GM12878 (cell line): Measurements from ENCODE around the gene DCDC1. TPM values are rescaled to one million over a fixed set of nuclear protein-coding genes. Genes with fewer than 3 reads are reported as not detected.

Experiments used
- ATAC-seq: fragments of 200-7000 bp; cut with Tn5 transposase; 3 replicates; pipeline ENCODE4 v1.9.1; 2020; ENCODE audit warnings: mild to moderate bottlenecking, moderate library complexity
- BruUV-seq: library from RNA; stranded (reverse); fragments of 400-500 nt; replicated peaks from 2 replicates; lab custom pipeline; 2021; lab: Mats Ljungman, UMichigan
- CTCF ChIA-PET: fragments of 300-600 bp; sonication (Branson Sonifier 250); formaldehyde crosslinking; extraction: SDS; loops from one replicate; lab custom pipeline; 2021; ENCODE audit warnings: inconsistent platforms; lab: Yijun Ruan, JAX
- POLR2A ChIA-PET: fragments of 350-600 bp; formaldehyde crosslinking; extraction: SDS; loops from one replicate; lab custom pipeline; 2021; ENCODE audit warnings: inconsistent platforms; lab: Charles Lee
- RAD21 ChIA-PET: fragments of 300-600 bp; sonication (Branson Sonifier 250); formaldehyde crosslinking; loops from one replicate; lab custom pipeline; 2023; ENCODE audit warnings: antibody characterized with exemption; ENCODE audit not compliant: unreplicated experiment; lab: Charles Lee
- SMC1A ChIA-PET: fragments of 300-600 bp; sonication (Branson Sonifier 250); formaldehyde crosslinking; loops from one replicate; lab custom pipeline; 2023; ENCODE audit not compliant: unreplicated experiment, uncharacterized antibody; lab: Charles Lee
- DNase-seq: peaks from one replicate; pipeline ENCODE4 v3.0.0-alpha.2; 2011; ENCODE audit warnings: low read depth, low spot score
- FAIRE-seq: peaks from 3 replicates; lab custom pipeline; 2011; peaks lifted over from hg19 to GRCh38; lab: Jason Lieb, UNC
- H2AFZ ChIP-seq: 2 replicates; pipeline ENCODE4 v1.6.0; 2011; ENCODE audit warnings: low read depth, low read length, control low read depth; ENCODE audit not compliant: control insufficient read depth
- H3K27ac ChIP-seq: 2 replicates; pipeline ENCODE4 v1.5.1; 2011; ENCODE audit warnings: control low read depth; ENCODE audit not compliant: control insufficient read depth, insufficient read depth
- H3K27me3 ChIP-seq, 2 experiments: replicated peaks in 1 of 2; 2 replicates each; pipeline versions ENCODE4 v1.6.0 to v1.6.1; 2011; ENCODE audit warnings: low read length in 1 of 2; ENCODE audit not compliant: control insufficient read depth in 2 of 2, insufficient read depth in 2 of 2
- H3K36me3 ChIP-seq, 2 experiments: 2 replicates each; pipeline ENCODE4 v1.5.1; 2011; ENCODE audit warnings: low read length in 1 of 2; ENCODE audit not compliant: control insufficient read depth in 2 of 2, insufficient read depth in 2 of 2
- H3K4me1 ChIP-seq: 2 replicates; pipeline ENCODE4 v1.6.1; 2011; ENCODE audit warnings: mild to moderate bottlenecking, low read length, moderate library complexity, mixed read lengths; ENCODE audit not compliant: control insufficient read depth, insufficient read depth
- H3K4me2 ChIP-seq: 2 replicates; pipeline ENCODE4 v1.6.0; 2011; ENCODE audit warnings: control low read depth; ENCODE audit not compliant: control insufficient read depth, insufficient read depth
- H3K4me3 ChIP-seq: fragments of 200-600 bp; sonication (generic); 2 replicates; pipeline ENCODE4 v1.5.1; 2016
- H3K79me2 ChIP-seq: 2 replicates; pipeline ENCODE4 v1.6.0; 2011; ENCODE audit warnings: low read length; ENCODE audit not compliant: control insufficient read depth, insufficient read depth
- H3K9ac ChIP-seq: 2 replicates; pipeline ENCODE4 v1.8.0; 2011; ENCODE audit warnings: low read length, control low read depth, mixed read lengths; ENCODE audit not compliant: control insufficient read depth, insufficient read depth
- H3K9me3 ChIP-seq: replicated peaks from 3 replicates; pipeline ENCODE4 v1.5.1; 2011; ENCODE audit warnings: mild to moderate bottlenecking, low read length; ENCODE audit not compliant: control insufficient read depth, insufficient read depth
- H4K20me1 ChIP-seq: 2 replicates; pipeline ENCODE4 v1.6.0; 2011; ENCODE audit not compliant: control insufficient read depth, insufficient read depth
- BCL11A ChIP-seq: IDR thresholded peaks from 2 replicates; pipeline ENCODE4 v1.6.1; 2011; ENCODE audit warnings: low read depth, low read length
- CEBPB ChIP-seq, 2 experiments: fragments of 150-350 bp in 1 of 2; IDR thresholded peaks; 2 replicates each; pipeline ENCODE4 v1.6.1; 2012 to 2014; ENCODE audit warnings: low read depth in 2 of 2, low read length in 2 of 2, borderline replicate concordance in 1 of 2, inconsistent platforms in 1 of 2
- CHD2 ChIP-seq: IDR thresholded peaks from 2 replicates; pipeline ENCODE4 v1.6.1; 2011; ENCODE audit warnings: low read depth, low read length, improper control_type of control experiment, borderline replicate concordance
- E2F8 ChIP-seq: fragments of 450-650 bp; IDR thresholded peaks from 2 replicates; pipeline ENCODE4 v1.6.1; 2018; ENCODE audit warnings: mild to moderate bottlenecking, low read depth, moderate library complexity; ENCODE audit not compliant: partially characterized antibody
- FOXM1 ChIP-seq: IDR thresholded peaks from 2 replicates; pipeline ENCODE4 v1.6.1; 2012; ENCODE audit warnings: low read depth, mild to moderate bottlenecking, inconsistent platforms, low read length, moderate library complexity
- GABPA ChIP-seq: IDR thresholded peaks from 2 replicates; pipeline ENCODE4 v1.6.1; 2014; ENCODE audit warnings: antibody characterized with exemption, low read depth, mild to moderate bottlenecking, inconsistent platforms
- HDAC2 ChIP-seq: fragments of 200-600 bp; sonication (generic); IDR thresholded peaks from 2 replicates; pipeline ENCODE4 v1.6.1; 2017
- IKZF1 ChIP-seq: fragments of 450-650 bp; conservative IDR thresholded peaks from 2 replicates; pipeline ENCODE4 v1.6.1; 2017; ENCODE audit warnings: antibody characterized with exemption, mild to moderate bottlenecking
- IRF4 ChIP-seq: IDR thresholded peaks from 2 replicates; pipeline ENCODE4 v1.6.1; 2011; ENCODE audit warnings: low read depth, low read length
- MTA3 ChIP-seq: IDR thresholded peaks from 2 replicates; pipeline ENCODE4 v1.6.1; 2012; ENCODE audit warnings: low read length, inconsistent platforms, borderline replicate concordance
- NBN ChIP-seq: fragments of 450-650 bp; IDR thresholded peaks from 2 replicates; pipeline ENCODE4 v1.6.1; 2016
- NRF1 ChIP-seq: conservative IDR thresholded peaks from 2 replicates; pipeline ENCODE4 v1.6.1; 2011; ENCODE audit warnings: mild to moderate bottlenecking, low read depth, low read length, improper control_type of control experiment
- PBX3 ChIP-seq: IDR thresholded peaks from 2 replicates; pipeline ENCODE4 v1.6.1; 2011; ENCODE audit warnings: mild to moderate bottlenecking, low read depth, low read length, moderate library complexity; ENCODE audit not compliant: insufficient replicate concordance
- RUNX3 ChIP-seq: IDR thresholded peaks from 2 replicates; pipeline ENCODE4 v1.6.1; 2012; ENCODE audit warnings: low read length, inconsistent platforms
- SIX5 ChIP-seq: IDR thresholded peaks from 2 replicates; pipeline ENCODE4 v1.6.1; 2011; ENCODE audit warnings: mild to moderate bottlenecking, low read depth, low read length, moderate library complexity; ENCODE audit not compliant: severe bottlenecking
- SMAD5 ChIP-seq: IDR thresholded peaks from 2 replicates; pipeline ENCODE4 v1.6.1; 2016; ENCODE audit warnings: antibody characterized with exemption, low read depth
- SMARCA5 ChIP-seq: fragments of 450-650 bp; IDR thresholded peaks from 2 replicates; pipeline ENCODE4 v1.6.1; 2017; ENCODE audit warnings: mild to moderate bottlenecking
- ZBTB11 ChIP-seq: fragments of 450-650 bp; formaldehyde crosslinking; IDR thresholded peaks from 2 replicates; pipeline ENCODE4 v1.5.0; 2022; ENCODE audit warnings: mild to moderate bottlenecking, missing genetic modification characterization
- ZZZ3 ChIP-seq: IDR thresholded peaks from 2 replicates; pipeline ENCODE4 v1.6.1; 2011; ENCODE audit warnings: low read depth; ENCODE audit not compliant: control insufficient read depth, insufficient read length
- WGBS: methylation state at CpG from one replicate; pipeline ENCODE4 v1.1.6; 2016; ENCODE audit warnings: low lambda C conversion rate; ENCODE audit not compliant: insufficient replicate concordance, insufficient coverage; ENCODE audit errors: missing lambda C conversion rate; 5-methylcytosine and 5-hydroxymethylcytosine counted together
- in situ Hi-C: fragments of 300-500 bp; cut with MboI; formaldehyde crosslinking; loops from 9 replicates; pipeline ENCODE4 v1.14.3; 2018; ENCODE audit warnings: mixed read lengths
- intact Hi-C: fragments of 100-400 bp; cut with micrococcal nuclease; formaldehyde crosslinking; loops from one replicate; pipeline ENCODE4 v1.14.2; 2022; ENCODE audit not compliant: unreplicated experiment
- polyA plus RNA-seq, 11 experiments: library from polyadenylated mRNA; depleted of rRNA in 4 of 11; unstranded in 6 of 11; stranded (reverse) in 5 of 11; fragments of >200 nt; fragmentation: Nextera tagmentation in 4 of 11; fragmentation: Illumina TruSeq in 1 of 11; extraction: Ambion mirVana in 4 of 11; extraction: Trizol in 1 of 11; gene quantifications; 1 replicate in 1 of 11; 2 replicates in 10 of 11; pipeline versions ENCODE4 v1.2.1 to v1.2.3, GENCODE V29; 2011 to 2016; ENCODE audit warnings: inconsistent platforms in 2 of 11, missing spikeins in 2 of 11, low read depth in 1 of 11
- total RNA-seq, 4 experiments: library from RNA; depleted of rRNA in 3 of 4; stranded (reverse); fragments of >200 nt in 3 of 4; fragmentation: Illumina TruSeq in 1 of 4; extraction: Trizol in 1 of 4; gene quantifications; 2 replicates each; pipeline versions ENCODE4 v1.2.1 to v1.2.3, GENCODE V29; 2013 to 2021

The DCDC1 gene
- total and polyA plus RNA-seq, 10 of the 15 experiments (the other 5 are each of a cell fraction or from before 2014, with no cell fraction given), result not detected

- intact Hi-C loops, result loop anchor here (1.0 to 10.0 kb wide), 4 partner anchors 570 to 1572 kb away; no protein-coding TSS in a partner anchor
- Histone ChIP-seq H3K4me3 (no peak overlapping the region), H3K4me1 (no peaks in the 10 kb centered on the region), H3K79me2 (no peaks in the 10 kb centered on the region), H3K36me3 (no peaks in the 10 kb centered on the region), H3K27ac (no peak overlapping the region), H3K9ac (no peak overlapping the region), H2AFZ (no peak overlapping the region)
- DNase-seq, result no peak
- 28% methylated on average over 4 of the region's 4 CpGs for WGBS
- RAD21 ChIA-PET, result interaction anchor here (1.0 kb wide), 1 partner anchor 572 kb away, joined by 5 read pairs; no protein-coding TSS in a partner anchor
- BruUV-seq, result no TSS peak
- TF ChIP-seq SIX5 (no peak), ZZZ3 (no peak), NBN (no peak), PBX3 (no peak), FOXM1 (no peak), MTA3 (no peak), GABPA (no peak), RUNX3 (no peak), IRF4 (no peak), BCL11A (no peak), ZBTB11 (CRISPR knock-in tag) (no peak), CHD2 (no peak), HDAC2 (no peak), E2F8 (no peak), NRF1 (no peak), SMAD5 (no peak), CEBPB (IDR thresholded peaks at IDR 0.05; ENCODE audit: borderline replicate concordance in 1 of 2, low read depth in 2 of 2, low read length in 2 of 2) (no peak), SMARCA5 (no peak), IKZF1 (no peak)
- TF ChIP-seq, all 136 proteins: peak for 0
- H4K20me1 ChIP-seq, result no peaks in the 10 kb centered on the region
- SMC1A ChIA-PET, result interaction anchor here (0.7 to 4.9 kb wide), 2 partner anchors 572 to 1481 kb away, joined by 3 to 31 read pairs; no protein-coding TSS in a partner anchor
- no peak overlapping the region for H3K4me2 ChIP-seq
- FAIRE-seq (no peak), ATAC-seq (no peak)
- H3K9me3 ChIP-seq, result no peaks in the 10 kb centered on the region
- POLR2A ChIA-PET, result no interaction called here
- CTCF ChIA-PET, result interaction anchor here (1.7 to 2.5 kb wide), 4 partner anchors 10 to 1484 kb away, joined by 5 to 13 read pairs (median 6); no protein-coding TSS in a partner anchor
- no peaks in the 10 kb centered on the region for H3K27me3 ChIP-seq
- in situ Hi-C loops, result loop anchor here (5.0 to 25.0 kb wide), 3 partner anchors 564 to 1479 kb away; no protein-coding TSS in a partner anchor
These were observed 452.8 kb downstream of the DCDC1 start for GRCh38 chr11:30916764-30917163.
